ENCODE measurements around the gene BLID.

DNA sequence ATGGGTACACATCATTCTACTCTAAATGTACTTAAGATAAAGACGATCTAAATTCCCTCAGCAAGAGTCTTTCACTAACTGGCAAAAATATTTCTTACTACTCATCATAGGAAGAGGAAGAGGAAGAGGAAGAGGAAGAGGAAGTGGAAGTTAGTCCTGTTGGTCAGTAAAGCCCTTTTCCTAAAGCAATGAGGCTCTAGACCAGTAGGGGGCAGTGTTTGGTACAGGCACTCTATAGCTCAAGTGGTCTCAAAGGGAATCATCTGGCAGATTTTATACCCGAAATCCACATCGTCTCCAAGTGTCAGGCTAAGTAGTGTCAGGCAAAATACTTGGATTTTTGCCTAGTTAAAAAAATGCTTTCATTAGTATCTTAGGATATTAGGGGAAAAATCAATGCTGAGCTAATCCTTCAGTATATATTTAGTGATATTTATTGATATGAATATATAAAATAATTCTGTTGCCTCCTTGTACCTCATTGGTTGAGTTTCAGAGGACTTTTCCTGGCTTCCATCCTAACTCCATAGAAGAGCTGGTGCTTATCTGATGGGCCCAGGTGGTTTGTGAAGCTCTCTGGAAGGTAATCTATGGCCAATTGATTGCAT is 7.7 kb downstream of the BLID start:
- TF ChIP-seq, protein P1, sequence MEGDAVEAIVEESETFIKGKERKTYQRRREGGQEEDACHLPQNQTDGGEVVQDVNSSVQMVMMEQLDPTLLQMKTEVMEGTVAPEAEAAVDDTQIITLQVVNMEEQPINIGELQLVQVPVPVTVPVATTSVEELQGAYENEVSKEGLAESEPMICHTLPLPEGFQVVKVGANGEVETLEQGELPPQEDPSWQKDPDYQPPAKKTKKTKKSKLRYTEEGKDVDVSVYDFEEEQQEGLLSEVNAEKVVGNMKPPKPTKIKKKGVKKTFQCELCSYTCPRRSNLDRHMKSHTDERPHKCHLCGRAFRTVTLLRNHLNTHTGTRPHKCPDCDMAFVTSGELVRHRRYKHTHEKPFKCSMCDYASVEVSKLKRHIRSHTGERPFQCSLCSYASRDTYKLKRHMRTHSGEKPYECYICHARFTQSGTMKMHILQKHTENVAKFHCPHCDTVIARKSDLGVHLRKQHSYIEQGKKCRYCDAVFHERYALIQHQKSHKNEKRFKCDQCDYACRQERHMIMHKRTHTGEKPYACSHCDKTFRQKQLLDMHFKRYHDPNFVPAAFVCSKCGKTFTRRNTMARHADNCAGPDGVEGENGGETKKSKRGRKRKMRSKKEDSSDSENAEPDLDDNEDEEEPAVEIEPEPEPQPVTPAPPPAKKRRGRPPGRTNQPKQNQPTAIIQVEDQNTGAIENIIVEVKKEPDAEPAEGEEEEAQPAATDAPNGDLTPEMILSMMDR (conservative IDR thresholded peaks at IDR 0.05; ENCODE audit: low read depth, low read length): peak; percentile 96
- TF ChIP-seq EZH2 (IDR thresholded peaks at IDR 0.05; ENCODE audit: low read length, unreplicated experiment): no peak

Data from PC-3 (cell line).